Measurements from ENCODE around the gene IL1R1.

IL1R1 gene

GRCh38 chr2:102145107-102145506 is 2.6 kb downstream of the IL1R1 start:
- Histone ChIP-seq H3K9me3 (no peaks in the 10 kb centered on the region), H3K4me3 (ENCODE audit: low read depth, low read length) (no peak overlapping the region), H3K27me3 (peaks cover 8% of the 10 kb centered on the region; the same call in 1 of the 2 replicates), H3K4me1 (no peaks in the 10 kb centered on the region), H3K36me3 (no peaks in the 10 kb centered on the region)
- TF ChIP-seq CTCF (IDR thresholded peaks at IDR 0.05; ENCODE audit: low read depth, low read length), result no peak
- DNase-seq, result no peak

- Histone ChIP-seq H3K4me3 (ENCODE audit: low read depth, low read length) (no peak overlapping the region), H3K9me3 (no peaks in the 10 kb centered on the region), H3K27me3 (peaks cover 8% of the 10 kb centered on the region; the same call in 1 of the 2 replicates), H3K4me1 (no peaks in the 10 kb centered on the region), H3K36me3 (no peaks in the 10 kb centered on the region)
- no peak for TF ChIP-seq CTCF (IDR thresholded peaks at IDR 0.05; ENCODE audit: low read depth, low read length)
- no peak for DNase-seq
Measured at GRCh38 chr2:102145934-102146333, 3.4 kb downstream of the IL1R1 start.

GRCh38 chr2:102147935-102148334 is 5.4 kb downstream of the IL1R1 start:
- no peak for DNase-seq
- H3K9me3 ChIP-seq, result no peaks in the 10 kb centered on the region

GRCh38 chr2:102149243-102149642 is 6.7 kb downstream of the IL1R1 start:
- no peaks in the 10 kb centered on the region for H3K36me3 ChIP-seq
- no peak overlapping the region for H3K4me3 ChIP-seq (ENCODE audit: low read depth, low read length)
- H3K27me3 ChIP-seq, result no peaks in the 10 kb centered on the region

More at GRCh38 chr2:102147935-102148334, 5.4 kb downstream of the IL1R1 start:
- no peak for TF ChIP-seq CTCF (IDR thresholded peaks at IDR 0.05; ENCODE audit: low read depth, low read length)
- peaks cover 2% of the 10 kb centered on the region; the same call in 1 of the 2 replicates for H3K27me3 ChIP-seq
- no peak overlapping the region for H3K4me3 ChIP-seq (ENCODE audit: low read depth, low read length)
- H3K36me3 ChIP-seq, result no peaks in the 10 kb centered on the region
- no peaks in the 10 kb centered on the region for H3K4me1 ChIP-seq

GRCh38 chr2:102149644-102150455 is 7.3 kb downstream of the IL1R1 start:
- no peaks in the 10 kb centered on the region for H3K9me3 ChIP-seq
- no peaks in the 10 kb centered on the region for H3K27me3 ChIP-seq
- no peaks in the 10 kb centered on the region for H3K36me3 ChIP-seq
- no peaks in the 10 kb centered on the region for H3K4me1 ChIP-seq
- no peak for DNase-seq
- TF ChIP-seq CTCF (IDR thresholded peaks at IDR 0.05; ENCODE audit: low read depth, low read length), result no peak
- H3K4me3 ChIP-seq (ENCODE audit: low read depth, low read length), result no peak overlapping the region

More at GRCh38 chr2:102149243-102149642, 6.7 kb downstream of the IL1R1 start:
- DNase-seq, result no peak
- Histone ChIP-seq H3K9me3 (no peaks in the 10 kb centered on the region), H3K4me1 (no peaks in the 10 kb centered on the region)
- no peak for TF ChIP-seq CTCF (IDR thresholded peaks at IDR 0.05; ENCODE audit: low read depth, low read length)

- no peak for TF ChIP-seq CTCF (IDR thresholded peaks at IDR 0.05; ENCODE audit: low read depth, low read length)
- no peaks in the 10 kb centered on the region for H3K4me1 ChIP-seq
- no peak for DNase-seq
- no peaks in the 10 kb centered on the region for H3K36me3 ChIP-seq
- H3K27me3 ChIP-seq, result no peaks in the 10 kb centered on the region
- no peaks in the 10 kb centered on the region for H3K9me3 ChIP-seq
- H3K4me3 ChIP-seq (ENCODE audit: low read depth, low read length), result no peak overlapping the region
Measured at GRCh38 chr2:102154364-102154763, 11.8 kb downstream of the IL1R1 start.
